Ishikawa (cell line): Measurements from ENCODE around the gene ANKRD12.

Experiments
- CEBPB ChIP-seq: IDR thresholded peaks from 2 replicates; pipeline ENCODE4 v1.6.1; 2012
- EGR1 ChIP-seq: IDR thresholded peaks from 2 replicates; pipeline ENCODE4 v1.6.1; 2012
- EP300 ChIP-seq: IDR thresholded peaks from 2 replicates; pipeline ENCODE4 v1.6.1; 2012; ENCODE audit warnings: borderline replicate concordance
- FOXM1 ChIP-seq: IDR thresholded peaks from 2 replicates; pipeline ENCODE4 v1.6.1; 2012; ENCODE audit warnings: low read depth, borderline replicate concordance
- MAX ChIP-seq: IDR thresholded peaks from 2 replicates; pipeline ENCODE4 v1.6.1; 2012
- REST ChIP-seq: IDR thresholded peaks from 2 replicates; pipeline ENCODE4 v1.6.1; 2012; ENCODE audit warnings: low read depth, mild to moderate bottlenecking
- TAF1 ChIP-seq: IDR thresholded peaks from 2 replicates; pipeline ENCODE4 v1.6.1; 2012; ENCODE audit warnings: low read depth, mild to moderate bottlenecking
- TCF12 ChIP-seq: IDR thresholded peaks from 2 replicates; pipeline ENCODE4 v1.6.1; 2012; ENCODE audit warnings: low read depth
- TEAD4 ChIP-seq: IDR thresholded peaks from 2 replicates; pipeline ENCODE4 v1.6.1; 2012
- YY1 ChIP-seq: IDR thresholded peaks from 2 replicates; pipeline ENCODE4 v1.6.1; 2012; ENCODE audit warnings: low read depth
- ZBTB7A ChIP-seq: IDR thresholded peaks from 2 replicates; pipeline ENCODE4 v1.6.1; 2012; ENCODE audit warnings: low read depth

- no peak for TF ChIP-seq EP300
- no peak for TF ChIP-seq EGR1
- TF ChIP-seq YY1: no peak
- no peak for TF ChIP-seq REST
- no peak for TF ChIP-seq MAX
- no peak for TF ChIP-seq CEBPB
- TF ChIP-seq ZBTB7A: no peak
- no peak for TF ChIP-seq TEAD4
- no peak for TF ChIP-seq TAF1
- TF ChIP-seq TCF12: no peak
- TF ChIP-seq FOXM1: no peak
These were observed 153.1 kb downstream of the ANKRD12 start for GRCh38 chr18:9289698-9290097.
